ENCODE data around the gene TP53AIP1.

Gene TP53AIP1

GRCh38 chr11:128905345-128906184 is 37.1 kb downstream of the TP53AIP1 start:
- DNase-seq (ENCODE audit: low read depth) = no peak
- no peak overlapping the region; the same call in 1 of the 2 replicates for H3K4me3 ChIP-seq (ENCODE audit: low read depth, low read length)
- TF ChIP-seq CTCF (IDR thresholded peaks at IDR 0.05; ENCODE audit: low read depth, low read length, missing control alignments) = peak; percentile 39

DNA sequence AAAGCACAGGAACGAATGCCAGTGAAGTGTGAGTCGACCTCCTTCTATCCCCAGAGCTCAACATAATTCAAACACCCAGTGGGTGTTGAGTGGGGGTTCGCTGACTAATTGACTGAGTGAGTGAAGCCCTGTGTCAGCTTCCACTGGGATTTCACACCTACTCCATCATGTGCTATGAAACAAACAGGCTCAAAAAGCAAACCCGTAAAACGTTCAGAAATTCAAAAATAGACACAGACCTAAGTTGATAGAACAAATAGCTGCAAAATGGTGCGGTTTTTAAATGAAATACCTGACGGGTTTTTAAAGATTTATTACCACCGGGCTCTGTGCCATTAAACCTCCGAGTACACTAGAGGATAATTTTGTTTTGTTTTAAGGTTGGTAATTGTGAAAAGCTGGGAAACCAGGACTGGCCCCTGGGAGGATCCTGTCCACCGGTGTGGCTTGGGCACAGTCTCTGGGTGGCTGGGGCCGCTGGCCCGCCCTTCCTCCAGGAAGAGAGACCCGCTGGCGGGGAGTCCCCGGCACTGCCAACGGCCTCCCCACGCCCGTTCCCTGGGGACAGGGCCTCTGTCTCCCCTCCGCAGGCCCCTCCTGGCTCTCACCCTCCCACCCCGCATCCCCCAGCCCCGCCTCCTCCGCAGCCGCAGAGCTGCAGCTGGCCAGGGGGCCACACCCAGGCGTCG is 37.9 kb downstream of the TP53AIP1 start:
- no peak overlapping the region for H3K4me3 ChIP-seq (ENCODE audit: low read depth, low read length)
- TF ChIP-seq CTCF (IDR thresholded peaks at IDR 0.05; ENCODE audit: low read depth, low read length, missing control alignments) = no peak
- DNase-seq (ENCODE audit: low read depth) = no peak

DNA sequence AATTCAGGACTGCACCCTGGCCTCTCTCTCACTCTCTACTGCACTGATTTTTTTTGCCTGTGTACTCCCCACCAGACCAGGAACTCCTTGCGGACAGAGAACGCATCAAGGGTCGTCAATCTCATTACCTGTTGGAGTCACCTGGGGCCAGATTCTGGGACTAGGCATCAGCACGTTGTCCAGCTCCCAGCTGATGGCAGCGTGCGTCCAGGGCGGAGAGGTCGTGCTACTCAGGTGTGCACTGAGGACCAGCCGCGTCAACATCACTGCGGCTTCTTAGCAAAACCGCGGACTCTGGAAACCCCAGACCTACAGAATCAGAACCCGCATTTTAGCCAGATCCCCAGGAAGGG is 38.4 kb downstream of the TP53AIP1 start:
- TF ChIP-seq CTCF (IDR thresholded peaks at IDR 0.05; ENCODE audit: low read depth, low read length, missing control alignments) = no peak
- DNase-seq (ENCODE audit: low read depth) = no peak
- no peak overlapping the region for H3K4me3 ChIP-seq (ENCODE audit: low read depth, low read length)

GRCh38 chr11:128903248-128904061 is 39.2 kb downstream of the TP53AIP1 start:
- TF ChIP-seq CTCF (IDR thresholded peaks at IDR 0.05; ENCODE audit: low read depth, low read length, missing control alignments) = no peak
- no peak for DNase-seq (ENCODE audit: low read depth)
- no peak overlapping the region for H3K4me3 ChIP-seq (ENCODE audit: low read depth, low read length)

- no peak for TF ChIP-seq CTCF (IDR thresholded peaks at IDR 0.05; ENCODE audit: low read depth, low read length, missing control alignments)
- H3K4me3 ChIP-seq (ENCODE audit: low read depth, low read length) = no peak overlapping the region
- DNase-seq (ENCODE audit: low read depth) = no peak
Measured at GRCh38 chr11:128902515-128903066, 40.1 kb downstream of the TP53AIP1 start.

DNA sequence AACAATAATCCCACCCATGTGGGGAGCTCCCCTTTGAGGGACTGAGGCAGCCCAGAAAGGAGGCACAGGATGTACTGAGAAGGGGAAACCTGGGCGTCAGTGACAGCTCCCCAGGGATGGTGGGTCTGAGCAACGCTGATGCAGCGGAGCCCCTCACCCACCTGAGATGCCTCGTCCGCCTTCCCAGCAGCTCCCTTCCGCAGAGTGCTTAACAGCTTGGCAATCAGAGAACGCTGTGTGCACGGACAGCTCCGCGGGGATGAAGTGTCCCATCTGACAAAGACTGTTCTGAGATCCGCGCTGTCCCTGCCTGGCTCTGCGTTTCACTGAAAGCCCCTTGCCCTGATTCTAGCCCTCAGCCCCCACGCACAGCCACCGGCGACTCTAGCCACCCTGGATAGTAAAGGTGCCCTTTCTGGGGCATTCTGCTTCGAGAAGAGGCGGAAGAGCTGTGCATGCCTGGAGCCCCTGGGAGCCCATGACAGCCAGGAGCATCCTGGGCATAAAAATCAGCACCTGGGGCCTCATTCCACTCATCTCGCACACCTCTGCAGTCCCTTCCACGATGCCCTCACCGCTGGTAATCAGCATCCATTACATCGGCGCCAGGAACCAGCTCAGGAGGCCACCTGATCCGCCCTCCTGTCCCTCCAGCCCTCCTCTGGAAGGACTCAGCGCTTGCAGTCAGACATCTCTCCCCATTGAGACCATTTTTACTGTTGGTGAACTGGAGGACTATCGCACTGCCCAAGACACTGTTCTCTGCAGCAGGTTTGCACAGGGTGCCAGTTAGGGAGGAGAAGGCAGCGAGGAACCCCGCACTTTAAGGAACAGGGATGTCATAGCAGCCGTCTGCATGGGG is 40.8 kb downstream of the TP53AIP1 start:
- no peak for DNase-seq (ENCODE audit: low read depth)
- H3K4me3 ChIP-seq (ENCODE audit: low read depth, low read length) = no peak overlapping the region
- no peak for TF ChIP-seq CTCF (IDR thresholded peaks at IDR 0.05; ENCODE audit: low read depth, low read length, missing control alignments)
